HepG2 (cell line): ENCODE data around the gene MSMO1. TPM values are rescaled to one million over a fixed set of nuclear protein-coding genes. Genes with fewer than 3 reads are reported as not detected.

Experiments used
- AHDC1 ChIP-seq: sonication (generic); formaldehyde crosslinking; IDR thresholded peaks from 2 replicates; pipeline ENCODE4 v1.5.1; 2020; ENCODE audit warnings: mild to moderate bottlenecking, missing genetic modification reagents, borderline replicate concordance
- CCAR2 ChIP-seq: fragments of 200-400 bp; formaldehyde crosslinking; optimal IDR thresholded peaks from 2 replicates; pipeline ENCODE3; 2018; ENCODE audit warnings: low read depth, mild to moderate bottlenecking, low read length, moderate library complexity
- MLXIP ChIP-seq: sonication (generic); formaldehyde crosslinking; IDR thresholded peaks from 2 replicates; pipeline ENCODE4 v1.9.0; 2021; ENCODE audit warnings: missing genetic modification reagents, borderline replicate concordance
- NCOA1 ChIP-seq: sonication (generic); formaldehyde crosslinking; IDR thresholded peaks from 2 replicates; pipeline ENCODE4 v1.9.0; 2021; ENCODE audit warnings: missing genetic modification reagents
- NCOA2 ChIP-seq: sonication (generic); formaldehyde crosslinking; IDR thresholded peaks from 2 replicates; pipeline ENCODE4 v1.8.0; 2022; ENCODE audit warnings: inconsistent platforms
- NR2F6 ChIP-seq, 2 experiments: IDR thresholded peaks; 2 replicates each; pipeline ENCODE4 v1.6.1; 2016; ENCODE audit warnings: antibody characterized with exemption in 1 of 2, mild to moderate bottlenecking in 1 of 2
- SIN3B ChIP-seq: fragments of 150-350 bp; IDR thresholded peaks from 2 replicates; pipeline ENCODE4 v1.6.1; 2014; ENCODE audit warnings: low read length
- TP53 ChIP-seq: sonication (generic); formaldehyde crosslinking; conservative IDR thresholded peaks from 2 replicates; pipeline ENCODE4 v1.4.0; 2020; ENCODE audit warnings: missing genetic modification reagents
- ZBTB3 ChIP-seq: sonication (generic); formaldehyde crosslinking; IDR thresholded peaks from 2 replicates; pipeline ENCODE4 v1.4.0; 2020; ENCODE audit warnings: low read depth, mild to moderate bottlenecking, moderate library complexity, missing genetic modification reagents, borderline replicate concordance
- ZNF138 ChIP-seq: sonication (generic); formaldehyde crosslinking; IDR thresholded peaks from 2 replicates; pipeline ENCODE4 v1.5.0; 2020; ENCODE audit warnings: mild to moderate bottlenecking, low read depth, missing genetic modification reagents
- ZNF207 ChIP-seq: fragments of 450-650 bp; IDR thresholded peaks from 2 replicates; pipeline ENCODE4 v1.6.1; 2016; ENCODE audit warnings: antibody characterized with exemption, borderline replicate concordance
- ZNF275 ChIP-seq: sonication (generic); formaldehyde crosslinking; IDR thresholded peaks from 2 replicates; pipeline ENCODE4 v1.8.0; 2022; ENCODE audit warnings: missing genetic modification reagents, mild to moderate bottlenecking, inconsistent platforms, borderline replicate concordance
- ZNF414 ChIP-seq: sonication (generic); formaldehyde crosslinking; IDR thresholded peaks from 2 replicates; pipeline ENCODE4 v1.5.0; 2020; ENCODE audit warnings: missing genetic modification reagents
- ZNF547 ChIP-seq: sonication (generic); formaldehyde crosslinking; IDR thresholded peaks from 2 replicates; pipeline ENCODE4 v1.5.1; 2020; ENCODE audit warnings: mild to moderate bottlenecking, missing genetic modification reagents
- ZNF563 ChIP-seq: sonication (generic); formaldehyde crosslinking; IDR thresholded peaks from 2 replicates; pipeline ENCODE4 v1.8.0; 2022; ENCODE audit warnings: mild to moderate bottlenecking, moderate library complexity, missing genetic modification reagents
- ZNF564 ChIP-seq: sonication (generic); formaldehyde crosslinking; IDR thresholded peaks from 2 replicates; pipeline ENCODE4 v1.8.1; 2023; ENCODE audit warnings: mild to moderate bottlenecking, missing genetic modification reagents
- ZNF572 ChIP-seq: sonication (generic); formaldehyde crosslinking; IDR thresholded peaks from 2 replicates; pipeline ENCODE4 v1.5.1; 2020; ENCODE audit warnings: mild to moderate bottlenecking, missing genetic modification reagents
- ZNF619 ChIP-seq: sonication (generic); formaldehyde crosslinking; IDR thresholded peaks from 2 replicates; pipeline ENCODE4 v1.4.0; 2020; ENCODE audit warnings: mild to moderate bottlenecking, missing genetic modification reagents
- polyA plus RNA-seq, 8 experiments: library from polyadenylated mRNA; depleted of rRNA in 3 of 8; stranded (reverse) in 7 of 8; unstranded in 1 of 8; fragments of >200 nt; fragmentation: Illumina TruSeq in 4 of 8; extraction: Trizol in 4 of 8; gene quantifications; 2 replicates each; pipeline versions ENCODE4 v1.2.1 to v1.2.3, GENCODE V29; 2011 to 2016; ENCODE audit warnings: low read depth in 4 of 8, missing spikeins in 1 of 8, mixed read lengths in 1 of 8; ENCODE audit not compliant: insufficient read depth in 1 of 8
- total RNA-seq, 5 experiments: library from RNA; depleted of rRNA; stranded (reverse); fragments of >200 nt; fragmentation: Illumina TruSeq; extraction: Trizol; gene quantifications; 2 replicates each; pipeline ENCODE4 v1.2.3, GENCODE V29; 2016; ENCODE audit warnings: low read depth in 1 of 5

The MSMO1 gene
- total and polyA plus RNA-seq, 2 of the 13 experiments (the other 11 are each of a cell fraction or from before 2014, with no cell fraction given) = 98.1 to 216 TPM

GRCh38 chr4:165378745-165379677, 51.5 kb downstream of the MSMO1 start, which contains the start of gene CPE (continued):
- TF ChIP-seq ZNF547 (CRISPR knock-in tag) (peak; percentile 64; the same call in 1 of the 2 replicates), ZNF414 (CRISPR knock-in tag) (peak; percentile 80; the same call in 1 of the 2 replicates), ZNF207 (no peak), ZNF563 (CRISPR knock-in tag) (peak; percentile 63; the same call in 1 of the 2 replicates), MLXIP (CRISPR knock-in tag) (no peak; the same call in 1 of the 2 replicates), ZBTB3 (CRISPR knock-in tag) (no peak; the same call in 1 of the 2 replicates), NCOA1 (CRISPR knock-in tag) (peak; percentile 67; the same call in 1 of the 2 replicates), CCAR2 (no peak), ZNF275 (no peak), TP53 (CRISPR knock-in tag) (no peak), NCOA2 (CRISPR knock-in tag) (no peak), ZNF572 (no peak), SIN3B (no peak), AHDC1 (CRISPR knock-in tag) (no peak), NR2F6 (IDR thresholded peaks at IDR 0.05) (no peak), NR2F6 (CRISPR knock-in tag; IDR thresholded peaks at IDR 0.05) (peak; percentile 63; the same call in 1 of the 2 replicates), ZNF138 (no peak), ZNF564 (CRISPR knock-in tag) (peak; percentile 92), ZNF619 (CRISPR knock-in tag) (peak; percentile 75; the same call in 1 of the 2 replicates)
